Adipose tissue (tissue), 3 donors: Measurements from ENCODE around the gene CDC16. TPM values are rescaled to one million over a fixed set of nuclear protein-coding genes. Genes with fewer than 3 reads are reported as not detected.
"Not testable (repeated sequence)": the region's sequence is repeated elsewhere in the genome, so short reads cannot be mapped to it uniquely, and the experiment has no call there.

Experiments used
- H3K27ac ChIP-seq: one replicate; pipeline ENCODE4 v1.5.1; 2013; ENCODE audit warnings: low read depth, low read length
- WGBS, 3 donors: extraction: QIAGEN DNeasy Blood & Tissue Kit; methylation state at CpG; one replicate each; pipeline ENCODE4 v1.1.7; 2013; 5-methylcytosine and 5-hydroxymethylcytosine counted together
- polyA plus RNA-seq, 3 donors: library from polyadenylated mRNA; stranded (reverse); fragments of 200-250 nt; gene quantifications; one replicate each; pipeline ENCODE4 v1.2.3, GENCODE V29; 2013
- donor health status: healthy with polysubstance abuse.
- donor health status: Bipolar disorder and iron deficiency.
- donor health status: healthy.

CDC16 gene
- polyA plus RNA-seq, 3 donors, result 34.5 to 44.3 (median 39.6) TPM

- H3K27ac ChIP-seq, result no peak overlapping the region
- 63 to 90% (median 85%) methylated on average over 1 of the region's 1 CpG for WGBS, 3 donors
Observed at GRCh38 chr13:114256547-114256946, 21.9 kb downstream of the CDC16 start.

- WGBS, 3 donors, result 95 to 97% (median 95%) methylated on average over 4 of the region's 4 CpGs
- no peak overlapping the region for H3K27ac ChIP-seq
Observed at GRCh38 chr13:114257014-114257413, 22.3 kb downstream of the CDC16 start.

- 54 to 94% (median 92%) methylated on average over 8 of the region's 8 CpGs for WGBS, 3 donors
- H3K27ac ChIP-seq, result no peak overlapping the region
Observed at GRCh38 chr13:114258589-114258988, 23.9 kb downstream of the CDC16 start.

- no peak overlapping the region for H3K27ac ChIP-seq
- WGBS, 3 donors, result 44 to 91% (median 90%) methylated on average over 7 of the region's 7 CpGs
Observed at GRCh38 chr13:114259374-114259773, 24.7 kb downstream of the CDC16 start.

GRCh38 chr13:114259974-114260373, 25.3 kb downstream of the CDC16 start:
- 38 to 93% (median 85%) methylated on average over 4 of the region's 4 CpGs for WGBS, 3 donors
- H3K27ac ChIP-seq, result no peak overlapping the region

DNA sequence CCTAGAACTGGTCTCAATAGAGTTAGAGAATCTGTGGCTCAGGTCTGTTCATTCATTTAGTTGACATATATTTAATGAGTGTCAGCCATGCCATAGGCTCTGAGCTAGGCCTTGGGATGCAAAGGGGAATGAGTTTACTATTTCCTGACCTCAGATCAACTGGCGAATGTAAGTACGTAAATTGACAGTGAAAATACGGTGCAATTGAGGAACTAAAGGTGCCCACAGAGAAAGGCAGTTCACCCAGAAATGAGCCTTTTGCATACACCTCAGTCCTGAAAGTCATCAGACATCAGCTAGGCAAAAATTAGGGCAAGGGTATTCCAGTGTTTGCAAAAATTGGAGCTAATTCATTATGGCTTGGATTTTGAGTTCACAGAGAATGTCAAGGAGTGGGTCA, 26.1 kb downstream of the CDC16 start:
- WGBS, 3 donors, result 72 to 91% (median 75%) methylated on average over 3 of the region's 3 CpGs
- no peak overlapping the region for H3K27ac ChIP-seq

DNA sequence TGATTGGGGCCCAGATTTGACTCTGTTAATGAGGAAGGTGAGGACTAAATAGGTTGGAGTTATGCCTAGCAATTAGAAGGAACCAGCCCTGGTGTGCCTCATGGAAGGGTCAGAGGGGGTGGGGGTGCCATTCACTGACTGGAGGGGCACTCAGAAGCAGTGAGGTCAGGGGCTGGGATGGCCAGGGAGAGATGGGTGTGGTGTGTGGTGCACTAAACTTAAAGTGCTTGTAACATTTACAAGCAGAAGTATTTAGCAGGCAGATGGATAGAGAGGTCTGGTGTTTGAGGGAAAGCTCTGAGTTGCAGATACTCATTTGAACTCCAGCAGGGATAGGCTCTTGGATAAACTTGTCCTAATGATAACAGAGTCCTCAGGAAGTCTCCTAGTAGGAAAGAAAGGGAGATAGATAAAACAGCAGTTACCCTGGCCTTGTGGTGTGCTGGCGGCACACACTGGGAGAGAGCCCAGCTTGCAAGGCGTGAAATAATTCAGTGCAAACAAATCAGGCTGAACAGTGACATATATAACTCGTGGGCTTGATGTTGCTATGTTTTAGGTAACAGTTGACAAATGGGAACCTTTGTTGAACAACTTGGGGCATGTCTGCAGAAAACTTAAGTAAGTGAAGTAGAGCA, 26.8 kb downstream of the CDC16 start:
- H3K27ac ChIP-seq, result no peak overlapping the region
- WGBS, 3 donors, result 32 to 86% (median 81%) methylated on average over 3 of the region's 3 CpGs

- H3K27ac ChIP-seq, result no peak overlapping the region
- 60 to 86% (median 66%) methylated on average over 5 of the region's 5 CpGs for WGBS, 3 donors
Observed at GRCh38 chr13:114263578-114263977, 28.9 kb downstream of the CDC16 start.

GRCh38 chr13:114264313-114264712, 29.6 kb downstream of the CDC16 start:
- WGBS, 3 donors, result 94 to 97% (median 97%) methylated on average over 13 of the region's 13 CpGs

DNA sequence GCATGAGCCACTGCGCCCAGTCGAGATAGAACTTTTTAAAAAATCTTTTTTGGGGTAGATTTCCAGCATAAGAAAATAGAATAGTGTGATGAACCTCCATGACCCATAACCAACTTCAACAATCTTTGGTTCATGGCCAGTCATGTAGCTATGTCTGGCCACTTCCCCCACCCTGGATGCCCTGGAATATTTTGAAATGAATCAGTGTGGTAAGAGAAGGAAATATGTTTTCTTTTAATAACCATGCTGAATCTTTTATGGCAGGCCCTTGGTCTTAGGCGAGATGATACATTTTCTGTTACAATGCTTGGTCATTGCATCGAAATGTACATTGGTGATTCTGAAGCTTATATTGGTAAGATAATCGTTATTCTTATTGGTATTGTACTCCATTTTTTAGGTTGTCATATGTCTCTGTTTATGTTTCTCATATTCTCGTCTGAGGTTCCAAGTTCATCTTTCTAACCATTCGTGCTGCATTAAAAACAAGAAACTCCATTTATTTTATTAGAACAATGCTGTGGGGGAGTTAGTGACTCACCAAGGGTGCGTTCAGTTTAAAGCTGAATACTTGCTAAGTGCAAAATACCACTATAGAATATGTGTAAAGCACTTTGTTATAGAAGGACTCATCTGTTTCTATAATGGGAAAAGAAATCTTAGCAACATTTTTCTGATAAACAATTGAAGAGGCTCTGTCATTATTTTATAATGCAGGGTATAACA, 30.4 kb downstream of the CDC16 start:
- WGBS, 3 donors, result 92 to 93% (median 92%) methylated on average over 8 of the region's 8 CpGs
- H3K27ac ChIP-seq, result no peak overlapping the region

More at GRCh38 chr13:114264313-114264712, 29.6 kb downstream of the CDC16 start:
- not testable (repeated sequence) for H3K27ac ChIP-seq

DNA sequence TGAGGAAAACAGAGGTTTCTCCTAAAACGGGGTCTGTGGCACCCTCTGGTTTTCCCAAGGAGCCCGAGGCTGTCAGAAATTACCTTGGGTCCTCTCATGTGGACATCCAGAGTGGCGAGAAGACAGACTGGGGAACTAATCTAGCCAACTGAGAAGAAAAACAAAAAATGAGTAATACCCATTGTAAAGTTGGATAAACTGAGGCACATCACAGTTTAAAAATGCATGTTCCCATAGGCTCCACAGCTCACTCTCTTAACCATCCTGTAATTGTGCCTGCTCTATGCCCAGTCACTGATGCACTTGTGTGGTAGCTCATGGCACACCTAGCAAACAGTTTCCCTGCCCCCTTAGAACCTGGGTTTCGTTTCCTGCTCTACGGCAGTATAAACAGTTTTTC, 31.5 kb downstream of the CDC16 start:
- no peak overlapping the region for H3K27ac ChIP-seq
- 96 to 97% (median 97%) methylated on average over 5 of the region's 5 CpGs for WGBS, 3 donors

DNA sequence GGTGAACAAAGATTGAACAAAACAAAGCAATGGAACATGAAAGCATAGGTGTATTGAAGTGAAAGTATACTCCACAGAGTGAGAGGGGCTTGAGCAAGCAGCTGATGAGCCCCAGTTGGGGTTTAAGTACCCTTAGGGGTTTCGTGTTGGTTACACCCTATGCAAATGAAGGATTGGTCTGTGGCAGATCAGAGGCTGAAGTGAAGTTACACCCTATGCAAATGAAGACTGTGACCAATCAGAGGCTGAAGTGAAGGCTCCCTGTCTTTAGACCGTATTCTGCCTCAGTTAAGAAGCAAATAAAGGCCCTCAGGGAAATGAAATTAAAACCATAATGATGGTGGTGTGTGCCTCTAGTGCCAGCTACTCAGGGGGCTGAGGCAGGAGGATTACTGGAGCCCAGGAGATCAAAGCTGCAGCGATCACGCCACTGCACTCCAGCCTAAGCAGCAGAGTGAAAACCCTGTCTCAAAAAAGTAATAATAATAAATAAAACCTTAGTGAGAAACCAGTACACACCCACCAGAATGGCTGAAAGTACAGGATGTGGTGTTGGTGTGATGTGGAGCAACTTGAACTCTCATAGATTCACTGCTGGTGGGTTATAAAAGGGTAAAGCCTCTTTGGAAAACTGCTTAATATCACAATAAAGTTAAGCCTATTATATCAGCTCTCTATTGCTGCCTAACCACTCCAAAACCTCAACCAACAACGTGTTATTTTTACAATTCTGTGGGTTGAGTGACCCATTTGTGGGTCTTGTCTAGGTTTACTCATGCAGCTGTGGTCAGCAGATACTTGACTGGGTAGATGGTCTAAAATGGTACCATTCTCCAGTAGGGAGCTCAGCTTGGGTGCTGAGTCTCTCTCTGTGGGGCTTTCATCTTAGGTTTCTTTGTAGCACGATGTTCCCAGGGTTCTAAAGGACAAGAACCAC, 33.9 kb downstream of the CDC16 start:
- WGBS, 3 donors, result 94 to 95% (median 94%) methylated on average over 6 of the region's 6 CpGs
- no peak overlapping the region for H3K27ac ChIP-seq

- 84 to 94% (median 88%) methylated on average over 4 of the region's 4 CpGs for WGBS, 3 donors
- no peak overlapping the region for H3K27ac ChIP-seq
Observed at GRCh38 chr13:114269281-114269770, 34.6 kb downstream of the CDC16 start.

DNA sequence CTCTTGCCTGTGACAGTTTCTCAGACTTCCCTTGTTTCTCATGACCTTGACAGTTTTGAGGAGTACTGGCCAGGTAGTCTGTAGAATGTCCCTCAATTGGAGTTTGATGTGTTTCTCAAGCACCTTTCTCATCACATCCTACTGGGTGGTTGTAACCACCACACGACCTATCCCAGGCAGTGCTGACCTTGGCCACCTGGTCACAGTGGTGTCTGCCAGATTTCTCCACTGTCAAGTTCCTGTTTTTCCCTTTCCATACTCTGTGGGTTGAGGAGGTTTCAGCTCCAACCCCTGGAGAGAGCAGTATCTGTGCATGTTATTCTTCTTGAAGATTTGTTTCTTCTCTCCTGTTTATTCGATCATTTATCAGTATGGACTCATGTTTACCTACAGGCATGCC, 38.3 kb downstream of the CDC16 start:
- WGBS, 3 donors, result 54 to 81% (median 74%) methylated on average over 2 of the region's 2 CpGs
- H3K27ac ChIP-seq, result no peak overlapping the region

DNA sequence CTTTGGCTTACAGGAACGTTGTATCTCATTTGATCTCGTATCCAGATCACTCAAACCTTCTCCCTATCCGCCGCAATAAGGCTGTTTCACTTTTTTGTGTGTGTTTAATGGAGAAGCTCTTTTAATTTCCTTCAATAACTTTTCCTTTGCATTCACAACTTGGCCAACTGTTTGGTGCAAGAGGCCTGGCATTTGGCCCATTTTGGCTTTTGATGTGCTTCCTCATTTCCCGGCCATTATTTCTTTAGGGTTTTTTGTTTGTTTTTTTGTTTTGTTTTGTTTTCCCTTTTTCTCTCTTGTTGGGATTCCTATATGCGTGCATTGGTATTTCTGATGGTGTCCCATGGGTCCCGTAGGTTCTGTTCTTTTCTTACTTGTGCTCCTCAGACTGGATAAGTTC, 40.6 kb downstream of the CDC16 start:
- WGBS, 3 donors, result 65 to 88% (median 66%) methylated on average over 7 of the region's 7 CpGs
- no peak overlapping the region for H3K27ac ChIP-seq

DNA sequence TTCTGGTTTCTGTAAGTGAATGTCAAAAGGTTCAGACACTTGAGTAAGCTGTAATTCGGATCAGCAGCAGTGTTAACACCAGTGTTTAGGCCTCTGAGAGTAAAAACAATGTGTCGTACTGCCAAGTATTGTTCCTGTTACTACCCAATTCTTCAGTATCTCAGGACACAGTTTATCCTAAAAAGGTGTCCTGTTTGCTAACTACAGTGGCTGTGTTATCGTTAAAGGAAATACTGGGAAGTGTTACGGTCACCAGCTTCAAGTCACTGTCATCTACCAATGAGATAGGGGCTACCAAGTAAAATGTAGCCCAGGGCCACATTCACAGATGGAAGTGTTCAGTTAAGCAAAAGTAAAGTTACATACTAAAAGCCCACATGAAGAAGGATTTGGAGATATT, 44.4 kb downstream of the CDC16 start:
- no peak overlapping the region for H3K27ac ChIP-seq

DNA sequence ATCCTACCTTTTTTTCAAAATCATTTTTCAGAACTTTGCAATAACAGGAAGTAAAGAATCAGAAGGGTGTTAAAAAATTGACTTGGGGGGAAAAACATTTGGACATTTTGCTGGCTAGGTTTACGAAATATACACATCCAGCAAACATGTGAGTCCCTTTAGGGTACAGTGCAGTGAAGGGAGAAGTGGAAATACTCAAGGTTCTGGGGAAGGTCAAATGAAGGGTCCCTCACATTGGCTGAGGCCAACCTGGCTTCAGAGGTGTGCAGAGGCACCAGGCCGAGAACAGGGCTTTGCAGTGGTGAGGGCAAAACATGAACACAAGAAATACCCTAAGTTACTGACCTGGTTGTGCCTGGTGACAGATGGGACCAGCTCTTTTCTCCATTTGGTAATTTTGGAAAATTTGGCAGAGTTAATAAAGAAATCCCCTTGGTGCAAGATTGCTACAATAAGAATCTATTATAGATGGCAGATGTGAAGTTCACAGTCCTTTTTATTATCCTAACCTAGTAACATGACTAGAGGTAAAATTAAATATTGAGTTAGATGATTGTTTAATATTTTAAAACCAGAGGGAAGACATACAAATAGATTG, 45.2 kb downstream of the CDC16 start:
- 78 to 90% (median 80%) methylated on average over 2 of the region's 2 CpGs for WGBS, 3 donors
- H3K27ac ChIP-seq, result no peak overlapping the region

More for the DNA sequence above, 44.4 kb downstream of the CDC16 start:
- WGBS, 3 donors, result 80 to 83% (median 83%) methylated on average over 4 of the region's 4 CpGs

DNA sequence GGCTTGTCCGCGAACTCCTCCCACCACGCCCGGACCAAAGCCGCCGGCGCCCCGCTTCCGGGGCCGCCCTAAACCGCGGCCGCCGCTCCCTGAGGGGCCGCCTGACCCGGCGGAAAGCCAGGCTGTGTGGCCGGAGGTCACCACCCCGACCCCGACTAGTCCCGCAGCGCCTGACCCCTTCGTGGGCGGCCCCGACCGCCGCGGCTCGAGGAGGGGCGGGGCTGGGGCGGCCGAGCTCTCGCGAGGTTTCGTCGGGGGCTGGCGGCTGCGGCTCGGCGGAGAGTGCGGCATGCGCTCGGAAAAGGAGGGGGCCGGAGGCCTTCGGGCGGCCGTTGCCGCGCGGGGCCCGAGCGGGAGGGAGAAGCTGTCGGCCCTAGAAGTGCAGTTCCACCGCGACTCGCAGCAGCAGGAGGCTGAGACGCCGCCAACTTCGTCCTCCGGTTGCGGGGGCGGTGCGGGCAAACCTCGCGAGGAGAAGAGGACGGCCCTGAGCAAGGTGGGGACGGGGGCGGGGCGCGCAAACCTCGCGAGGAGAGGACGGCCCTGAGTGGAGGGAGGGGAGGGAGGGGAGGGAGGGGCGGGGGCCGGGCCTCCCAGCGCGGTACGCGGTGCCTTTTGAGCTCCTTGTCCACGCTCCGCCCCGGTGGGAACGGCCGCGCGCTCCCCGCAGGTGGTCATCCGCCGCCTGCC, 46.8 kb downstream of the CDC16 start, which contains the start of gene UPF3A:
Gene UPF3A (plus strand): TSS at position 251 of the 690 bp plus-strand sequence. CDS start 39 bp downstream, at position 290.
- 0 to 1% (median 1%) methylated on average over 52 to 85 of the region's 89 CpGs for WGBS, 3 donors
- peak within 1 kb of the TSS; percentile 93 for H3K27ac ChIP-seq
